NCI-H2107 treated with DMSO at 0.1 percent for 48 hours (cell line): ENCODE measurements around the gene ANKRD22.
A peak's percentile ranks its signal among the peaks of the same experiment; 100 is the strongest.
"Not testable (repeated sequence)": the region's sequence is repeated elsewhere in the genome, so short reads cannot be mapped to it uniquely, and the experiment has no call there.

ENCODE experiments used
- DNase-seq: peaks from one replicate; lab custom pipeline; 2025; ENCODE audit not compliant: unreplicated experiment; lab: John Stamatoyannopoulos, UW

ANKRD22 gene

DNA sequence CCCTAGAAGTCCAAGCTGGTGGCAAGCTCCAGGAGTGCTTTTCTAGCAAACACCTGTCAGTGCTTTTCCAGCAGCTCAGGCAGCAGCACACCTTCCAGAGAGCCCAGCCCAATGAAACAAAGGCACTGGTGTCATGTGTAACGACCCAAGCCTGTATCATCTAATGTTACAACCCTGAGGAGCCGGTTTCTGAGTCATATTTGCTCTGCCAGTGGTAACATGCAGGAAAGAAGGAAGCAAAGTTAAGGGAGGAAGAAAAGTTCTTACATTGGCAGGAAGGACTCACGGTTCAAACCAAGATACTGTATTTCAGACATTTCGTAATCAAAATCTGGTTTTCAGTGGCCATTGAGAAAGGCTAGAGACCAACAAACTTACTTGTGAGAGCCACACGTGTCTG is at the start of gene ANKRD22:
ANKRD22 (minus strand) TSS at position 139 of the 400 bp plus-strand sequence. CDS start 237 bp downstream, outside the sequence.
- DNase-seq: peak; percentile 8

DNA sequence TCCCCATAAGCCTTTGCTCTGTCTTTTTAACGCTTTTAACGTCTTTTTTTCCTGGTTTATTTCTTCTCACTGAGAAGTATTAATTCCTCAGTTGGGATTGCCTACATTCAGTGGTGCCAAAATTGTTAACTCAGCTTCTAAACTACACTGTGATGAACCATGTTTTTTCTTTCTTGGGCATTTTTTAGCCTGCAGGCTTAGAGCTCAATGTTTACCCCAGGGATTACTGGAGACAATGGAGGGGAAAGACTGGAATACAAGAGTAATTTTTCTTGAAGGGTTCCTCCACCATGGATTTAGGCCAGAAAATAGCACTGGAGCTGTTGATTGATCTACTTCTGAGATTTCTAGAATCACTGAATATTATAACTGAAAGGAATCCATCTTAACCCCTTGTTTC is 48.2 kb upstream of the ANKRD22 start:
- no peak for DNase-seq

DNA sequence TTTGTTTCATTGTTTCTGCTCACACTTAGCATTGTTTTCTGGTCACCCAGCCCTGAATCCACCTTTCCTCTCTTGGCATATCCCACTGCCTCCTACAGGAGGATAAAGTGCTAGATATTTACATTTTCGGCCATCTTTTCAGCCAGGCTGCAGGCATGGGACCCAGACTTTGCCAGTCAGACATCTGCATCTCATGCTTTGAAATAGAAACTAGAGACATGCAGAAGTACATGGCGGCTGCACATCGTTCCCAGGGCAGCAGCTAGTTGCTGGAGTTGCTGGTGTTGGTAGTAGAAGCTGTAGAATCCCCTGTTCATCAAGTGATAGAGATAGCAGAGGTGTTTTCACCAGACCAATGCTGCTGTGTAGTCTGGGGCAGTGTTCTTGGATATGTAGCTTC is 47.1 kb upstream of the ANKRD22 start:
- DNase-seq: no peak

DNA sequence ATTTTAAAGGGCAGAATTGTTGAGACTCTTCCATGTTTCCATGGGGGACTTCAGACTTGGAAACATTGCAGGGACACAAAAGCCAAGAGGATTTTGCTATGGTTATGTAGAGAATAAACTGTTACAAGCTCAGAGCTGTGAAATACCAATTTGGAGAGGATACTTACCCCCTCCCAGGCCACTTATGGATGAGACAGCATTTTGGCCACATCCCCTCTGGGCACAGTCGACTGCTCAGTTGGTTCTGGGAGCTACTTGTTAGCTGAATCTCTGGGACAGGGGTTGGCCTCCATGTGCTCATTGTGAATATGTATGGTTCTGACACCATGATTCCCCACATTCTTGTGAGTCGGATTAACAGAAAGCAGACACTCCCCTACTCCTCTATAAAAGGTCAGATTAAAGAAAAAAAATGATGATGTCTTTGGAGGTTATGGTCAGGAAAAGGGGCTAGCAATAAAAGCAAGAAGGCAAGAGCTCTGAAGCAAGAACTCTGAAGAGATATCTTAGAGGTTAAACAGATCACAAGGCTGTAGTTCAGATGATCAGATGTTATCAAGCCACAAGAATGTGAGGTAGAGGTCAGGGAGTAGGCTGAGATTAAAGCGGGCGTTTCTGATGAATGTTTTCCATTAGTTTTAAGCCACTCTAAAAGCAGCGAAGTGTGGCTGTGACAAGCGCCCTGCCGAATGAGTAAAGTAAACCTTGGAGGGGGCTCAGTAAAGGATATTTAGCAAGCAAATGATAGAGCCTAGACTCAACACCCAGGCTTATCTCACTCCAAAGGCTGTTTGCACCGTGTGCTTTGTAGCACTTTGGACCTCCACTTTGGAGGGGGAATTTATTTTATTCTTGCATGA is 45.6 kb upstream of the ANKRD22 start:
- DNase-seq: no peak

DNA sequence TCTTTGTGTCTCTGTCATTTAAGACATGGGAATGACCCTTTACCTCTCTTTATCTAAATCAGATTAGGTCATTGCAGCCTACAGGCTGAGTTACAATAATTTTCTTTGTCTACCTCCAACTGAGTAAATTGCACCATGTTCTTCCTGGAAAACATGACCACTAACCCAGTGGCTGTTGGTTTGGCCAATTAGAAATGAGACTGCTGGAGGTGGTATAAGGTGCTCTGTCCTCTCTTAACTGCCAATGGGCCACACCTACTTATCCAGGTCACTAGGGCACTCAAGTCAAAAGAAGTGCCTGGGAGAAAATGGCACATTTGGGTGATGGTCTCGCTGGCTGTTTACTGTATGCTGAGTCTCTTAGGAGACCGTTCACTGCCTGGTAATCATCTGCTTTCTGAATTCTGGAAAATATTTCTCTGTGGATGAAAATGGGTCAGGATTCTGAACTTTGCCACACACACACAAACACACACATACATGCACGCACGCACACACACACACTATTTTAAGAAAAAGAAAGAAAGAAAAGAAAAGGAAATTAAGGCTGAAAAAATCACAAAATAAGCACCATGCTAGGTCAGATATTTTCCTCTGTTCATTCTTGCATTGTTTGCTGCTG is 44.8 kb upstream of the ANKRD22 start:
- DNase-seq: no peak

DNA sequence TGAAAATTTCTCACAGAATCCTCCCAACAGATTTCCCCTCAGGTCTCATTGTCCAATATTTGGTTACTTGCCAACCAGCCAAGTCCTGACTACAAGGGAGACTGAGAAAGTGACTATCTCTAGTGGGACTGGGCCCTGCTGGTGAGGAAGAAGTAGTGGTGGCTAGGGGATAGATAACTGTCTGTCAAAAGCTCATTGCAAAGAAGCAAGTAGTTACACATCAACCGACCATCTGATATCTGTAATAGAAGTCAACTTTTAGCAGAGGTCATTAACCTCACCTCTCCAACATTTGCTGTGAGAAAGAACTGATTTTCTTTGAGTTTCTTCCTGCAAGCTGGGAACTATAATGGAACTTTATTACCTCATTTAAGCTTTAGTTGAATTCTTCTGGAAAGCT is 43.6 kb upstream of the ANKRD22 start:
- DNase-seq: no peak

DNA sequence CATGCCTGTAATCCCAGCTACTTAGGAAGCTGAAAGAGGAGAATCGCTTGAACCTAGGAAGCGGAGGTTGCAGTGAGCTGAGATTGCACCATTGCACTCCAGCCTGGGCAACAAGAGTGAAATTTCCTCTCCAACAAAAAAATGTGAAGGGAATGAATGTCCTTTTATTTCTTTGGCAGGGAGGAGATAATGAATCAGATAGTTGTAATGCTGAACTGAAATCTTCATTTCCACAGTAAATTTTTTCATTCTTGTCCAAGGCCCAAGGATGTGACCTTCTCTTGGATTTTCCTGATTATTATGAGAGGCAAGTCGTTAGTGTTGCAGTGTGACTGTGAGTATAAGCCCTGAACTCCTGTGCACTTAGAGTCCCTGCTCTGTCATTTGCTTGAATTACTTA is 42.0 kb upstream of the ANKRD22 start:
- DNase-seq: no peak

DNA sequence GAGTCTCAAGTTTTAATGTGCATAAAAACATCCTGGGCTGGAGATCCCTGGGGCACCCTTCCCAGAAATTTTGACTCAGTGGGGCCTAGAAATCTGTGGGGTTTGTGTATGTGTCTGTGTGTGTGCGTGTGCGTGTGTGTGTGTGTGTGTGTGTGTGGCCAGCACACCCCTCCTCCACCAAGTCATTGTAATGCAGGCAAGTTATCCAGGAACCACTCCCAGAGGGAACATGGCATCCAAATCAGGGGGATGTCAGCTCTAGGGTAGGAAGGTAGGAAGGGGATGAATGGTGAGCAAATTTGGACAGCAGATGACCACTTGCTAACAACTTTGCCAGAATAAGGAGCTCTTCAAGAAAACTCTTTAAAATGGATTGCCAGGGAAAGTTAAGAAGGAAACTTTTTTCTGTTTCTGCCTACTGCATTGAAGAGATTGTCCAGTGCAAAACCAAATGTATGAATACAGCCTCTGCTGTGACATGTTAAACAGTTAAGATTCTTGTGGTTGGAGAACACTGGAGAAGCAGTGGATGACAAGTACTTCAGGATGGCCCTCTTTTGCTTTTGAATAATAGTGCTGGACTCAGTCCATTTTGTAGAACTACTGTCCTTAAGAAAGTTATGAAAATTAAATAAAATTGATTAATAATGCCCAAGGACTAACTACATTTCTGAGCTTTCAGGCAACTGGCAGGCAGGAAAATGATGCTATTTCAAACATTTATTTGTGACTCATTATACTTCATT is 40.8 kb upstream of the ANKRD22 start:
- no peak for DNase-seq

DNA sequence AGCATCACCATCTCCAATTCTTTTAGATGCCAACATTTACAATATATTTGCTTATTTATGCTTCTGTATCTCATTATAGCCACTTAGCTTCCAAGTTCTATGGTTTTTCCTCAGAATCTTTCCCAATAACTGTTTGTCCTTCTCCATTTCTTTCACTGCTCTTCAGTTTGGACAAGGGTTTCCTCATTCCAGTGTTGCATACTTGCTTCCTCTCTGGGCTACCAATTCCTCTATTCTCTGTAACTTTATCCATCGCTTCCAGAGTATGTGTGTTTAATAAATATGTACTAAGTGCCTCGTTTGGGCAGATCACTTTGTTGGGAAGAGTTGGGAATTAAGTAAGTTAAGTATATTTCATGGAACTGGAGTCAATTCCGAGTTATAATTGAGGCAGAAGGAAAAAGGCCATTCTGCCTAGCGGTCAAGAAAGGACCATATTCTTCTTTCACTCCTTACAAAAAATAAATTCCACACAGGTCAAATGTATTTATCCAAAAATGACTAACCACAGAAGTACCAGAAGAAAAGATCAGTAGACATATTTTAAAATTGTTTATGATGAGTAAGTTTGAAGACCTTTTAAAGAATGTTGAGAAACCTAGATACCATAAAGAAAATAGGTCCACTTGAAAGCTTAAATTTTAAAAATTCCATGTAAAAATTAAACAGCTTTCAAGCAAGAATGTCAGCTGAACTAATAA is 39.2 kb upstream of the ANKRD22 start:
- no peak for DNase-seq

DNA sequence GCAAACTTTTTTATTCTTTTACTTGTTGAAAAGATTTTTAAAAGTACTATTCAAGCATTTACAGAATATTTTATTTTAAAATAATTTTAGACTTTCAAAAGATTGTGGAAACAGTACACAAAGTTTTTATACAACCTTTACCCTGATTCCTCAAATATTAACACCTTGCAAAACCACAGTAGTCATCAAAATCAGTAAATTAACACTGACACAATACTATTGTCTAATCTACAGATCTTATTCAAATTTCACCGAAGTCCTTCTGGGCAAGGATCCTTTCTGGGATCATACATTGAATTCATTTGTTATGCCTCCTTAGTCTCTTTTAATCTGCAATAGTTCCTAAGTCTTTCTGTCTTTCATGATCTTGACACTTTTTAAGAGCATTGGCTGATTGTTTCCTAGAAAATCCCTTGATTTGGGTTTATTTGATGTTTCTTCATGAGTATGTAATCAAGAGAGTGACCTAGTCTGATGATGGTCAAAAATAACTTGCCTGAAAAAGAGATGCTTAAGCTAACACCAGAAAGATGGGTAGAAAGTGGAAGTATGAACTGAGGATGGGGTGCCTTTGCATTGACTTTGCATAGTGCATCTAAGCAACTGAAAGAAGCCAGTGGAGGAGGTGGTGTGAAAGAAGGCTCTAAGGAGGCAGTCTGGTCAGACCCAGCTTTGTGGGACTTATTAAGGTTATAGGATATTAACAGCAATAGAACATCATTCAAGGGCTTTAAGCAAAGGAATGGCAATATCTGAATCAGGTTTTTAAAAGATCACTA is 38.1 kb upstream of the ANKRD22 start:
- DNase-seq: no peak

DNA sequence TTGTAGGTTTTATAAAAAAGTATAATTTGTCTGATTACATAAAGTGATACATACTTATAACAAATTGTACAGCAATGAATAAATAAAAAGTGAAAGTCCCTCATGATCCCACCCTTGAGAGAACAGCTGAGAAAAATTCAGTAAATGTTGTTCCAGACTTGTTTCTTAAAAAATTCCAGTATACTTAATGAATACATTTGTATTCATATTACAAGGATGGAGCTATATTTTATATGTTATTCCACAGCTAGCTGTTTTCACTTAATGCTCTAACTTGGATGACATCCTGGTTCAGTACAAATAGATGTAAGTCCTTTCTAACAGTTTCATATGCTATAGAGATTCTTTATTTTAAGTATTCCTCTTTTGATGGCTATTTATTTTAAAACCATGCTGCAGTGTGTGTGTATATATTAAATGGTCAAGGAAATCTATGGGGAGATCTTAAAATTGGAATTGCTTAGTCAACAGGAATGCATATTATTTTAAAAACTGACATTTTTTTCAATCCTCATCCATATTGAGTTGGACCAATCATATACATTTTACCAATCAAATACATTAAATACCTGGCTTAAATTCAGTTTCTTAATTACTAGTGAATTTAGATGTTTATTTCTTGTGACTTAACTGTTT is 37.3 kb upstream of the ANKRD22 start:
- no peak for DNase-seq

DNA sequence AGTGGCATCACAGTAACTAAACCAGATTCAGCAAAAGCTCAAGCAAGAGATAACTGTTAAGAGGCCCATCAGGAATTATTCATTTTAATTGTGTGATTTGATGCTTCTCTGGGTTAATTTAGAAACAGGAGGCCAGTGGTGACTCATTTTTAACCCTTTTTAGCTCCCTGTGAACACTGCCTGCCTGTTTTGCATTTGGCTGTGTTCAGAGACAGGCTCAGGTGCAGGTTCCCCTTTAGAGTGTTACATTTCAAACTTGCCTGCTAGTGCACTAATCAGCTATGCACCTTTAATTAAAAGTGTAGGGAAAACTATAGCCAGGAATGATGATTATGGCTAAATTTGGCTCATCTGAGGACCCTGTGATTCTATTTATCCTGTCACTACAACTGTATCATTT is 34.9 kb upstream of the ANKRD22 start:
- DNase-seq: no peak

DNA sequence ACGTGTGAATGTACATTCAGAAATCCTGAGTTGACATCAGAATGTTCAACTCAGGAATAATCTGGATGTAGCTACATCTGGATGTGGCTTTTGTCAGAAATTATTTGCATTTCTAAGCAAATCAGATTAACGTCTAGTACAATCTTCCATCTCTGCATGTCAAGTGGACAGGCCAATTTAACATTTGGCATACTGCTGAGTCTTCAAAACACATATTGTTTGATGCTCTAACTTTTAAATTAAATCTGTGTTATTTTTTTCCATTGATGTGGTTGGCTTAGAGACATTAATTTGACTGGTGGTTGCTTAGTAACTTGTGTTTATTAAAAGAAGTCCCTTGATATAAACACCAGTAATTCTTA is 31.8 kb upstream of the ANKRD22 start:
- no peak for DNase-seq

DNA sequence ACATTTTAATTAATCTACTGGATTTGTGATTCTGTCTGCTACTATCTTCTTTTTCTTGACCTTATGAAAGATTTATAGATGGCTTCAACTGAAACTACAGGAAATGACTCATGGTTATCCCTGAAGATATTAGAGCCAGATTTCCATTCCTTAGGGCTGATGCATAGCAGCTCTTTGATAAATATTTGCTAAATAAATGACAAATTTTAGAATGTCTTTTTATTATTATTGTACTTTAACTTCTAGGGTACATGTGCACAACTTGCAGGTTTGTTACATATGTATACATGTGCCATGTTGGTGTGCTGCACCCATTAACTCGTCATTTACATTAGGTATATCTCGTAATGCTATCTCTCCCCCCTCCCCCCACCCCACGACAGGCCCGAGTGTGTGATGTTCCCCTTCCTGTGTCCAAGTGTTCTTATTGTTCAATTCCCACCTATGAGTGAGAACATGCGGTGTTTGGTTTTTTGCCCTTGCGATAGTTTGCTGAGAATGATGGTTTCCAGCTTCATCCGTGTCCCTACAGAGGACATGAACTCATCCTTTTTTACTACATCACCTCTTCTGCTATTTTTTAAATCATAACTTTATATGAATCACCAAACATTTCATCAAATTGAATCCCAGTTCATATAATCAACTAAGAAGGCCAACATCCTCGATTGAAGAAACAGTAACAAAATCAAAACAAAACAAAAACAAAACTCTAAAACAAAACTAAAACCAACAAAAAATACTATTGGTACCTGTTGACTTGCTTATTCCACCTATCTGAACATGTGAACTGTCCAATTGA is 31.2 kb upstream of the ANKRD22 start:
- not testable (repeated sequence) for DNase-seq

DNA sequence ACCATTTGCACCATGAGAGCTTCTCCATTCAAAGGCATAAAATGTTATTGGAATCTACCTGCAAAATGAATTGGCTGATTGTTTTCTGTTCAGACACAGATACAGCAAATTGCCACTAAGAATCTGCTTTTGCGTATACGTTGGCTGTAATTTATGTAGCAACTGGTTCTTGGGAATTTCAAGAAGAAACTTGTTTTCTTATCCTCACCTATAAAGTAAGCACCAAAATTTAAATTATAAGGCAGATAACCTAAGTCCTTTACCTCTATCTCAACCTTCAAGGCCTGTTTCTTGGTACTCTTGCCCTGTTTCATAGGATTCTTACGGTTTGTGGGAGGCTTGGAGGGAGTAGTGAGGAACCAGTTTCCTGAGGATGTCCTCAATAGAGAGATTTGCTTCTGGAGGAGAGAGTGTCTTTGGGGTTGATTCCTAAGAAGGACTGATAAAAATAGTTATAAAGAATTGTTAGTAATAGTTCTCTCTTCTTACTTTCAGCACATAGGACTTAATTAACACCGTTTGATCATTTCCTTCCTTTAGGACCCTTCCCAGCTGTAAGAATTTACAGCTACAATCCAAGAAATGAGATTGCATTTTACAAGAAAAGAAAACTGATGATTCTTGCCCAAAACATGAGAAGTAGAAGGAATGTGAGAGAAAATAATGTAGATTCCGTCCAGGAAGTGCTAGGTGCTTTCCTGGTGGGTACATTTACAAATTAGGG is 30.4 kb upstream of the ANKRD22 start:
- DNase-seq: no peak

DNA sequence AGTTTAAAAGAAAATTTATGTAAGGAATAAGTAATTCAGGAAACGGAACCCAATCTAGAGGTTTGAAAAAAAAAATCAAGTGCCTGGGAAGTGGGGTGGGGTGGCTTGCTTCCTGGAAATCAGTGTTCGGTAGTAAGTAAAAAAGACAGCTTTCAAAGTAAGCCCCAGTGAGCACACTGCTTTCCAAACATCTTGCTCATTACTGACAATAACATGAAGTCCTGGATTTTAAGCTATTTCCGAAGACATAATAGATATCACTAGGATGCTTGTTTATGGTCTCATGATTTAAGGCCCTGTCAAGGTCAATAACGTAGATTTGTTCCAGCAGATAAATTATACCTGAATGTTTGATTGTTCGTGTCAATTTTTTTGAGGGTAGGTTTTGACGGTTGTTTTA is 29.7 kb upstream of the ANKRD22 start:
- no peak for DNase-seq

DNA sequence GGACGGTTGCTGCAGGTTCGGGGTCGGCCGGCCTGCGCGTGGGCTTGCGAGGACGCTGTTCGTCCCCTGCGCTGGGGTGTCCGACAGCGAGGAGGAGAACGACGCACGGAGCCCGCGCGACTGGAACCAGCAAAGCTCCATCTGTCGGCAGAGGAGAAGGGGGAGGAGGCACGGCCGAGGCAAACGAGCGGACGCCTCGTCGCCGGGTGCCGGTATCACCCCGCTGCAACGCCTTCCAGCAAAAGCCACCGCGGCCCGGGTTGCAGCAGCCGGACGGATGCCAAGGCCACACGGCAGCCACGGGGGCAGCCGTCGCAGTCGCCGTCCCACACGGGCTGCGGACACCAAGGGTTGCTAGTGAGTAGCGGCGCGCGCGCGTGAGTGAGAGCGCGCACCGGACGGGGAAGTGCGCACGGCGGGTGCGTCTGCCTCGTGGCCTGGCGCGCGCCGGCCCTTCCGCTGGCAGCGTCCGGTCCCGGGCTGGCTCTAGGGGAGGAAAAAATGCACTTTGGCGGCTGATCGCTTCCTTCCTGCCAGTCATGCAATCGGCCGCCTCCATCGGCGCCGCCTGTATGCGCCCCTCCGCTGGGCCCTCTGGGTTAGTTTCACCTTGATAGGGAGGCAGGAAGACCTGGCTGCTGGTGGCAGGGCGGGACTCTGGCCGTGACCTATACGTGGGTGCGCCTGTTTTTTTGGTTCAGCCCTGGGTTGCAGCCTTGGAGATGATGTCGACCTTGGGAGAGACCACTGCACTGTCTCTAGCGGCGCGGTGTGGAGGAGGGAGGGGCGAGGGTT is 28.8 kb upstream of the ANKRD22 start:
- no peak for DNase-seq
